SK-N-SH treated with all-trans-retinoic acid at 6 μM for 48 hours (cell line): ENCODE results near the gene DDHD1.

Experiments used
- ARNTL ChIP-seq: fragments of 450-650 bp; formaldehyde crosslinking; IDR thresholded peaks from 2 replicates; pipeline ENCODE4 v1.5.0; 2020; ENCODE audit warnings: low read depth, mild to moderate bottlenecking, moderate library complexity, borderline replicate concordance
- CREB5 ChIP-seq: fragments of 250-450 bp; sonication (Bioruptor Pico); IDR thresholded peaks from 2 replicates; pipeline ENCODE4 v1.5.1; 2020; ENCODE audit warnings: low read depth, mild to moderate bottlenecking, moderate library complexity
- CSDC2 ChIP-seq: fragments of 250-450 bp; sonication (Bioruptor Pico); IDR thresholded peaks from 2 replicates; pipeline ENCODE4 v1.5.0; 2020; ENCODE audit warnings: mild to moderate bottlenecking, moderate library complexity
- GLIS3 ChIP-seq: fragments of 250-450 bp; sonication (Bioruptor Pico); IDR thresholded peaks from 2 replicates; pipeline ENCODE4 v1.5.0; 2020; ENCODE audit warnings: mild to moderate bottlenecking, moderate library complexity
- ISL1 ChIP-seq: fragments of 250-450 bp; sonication (Bioruptor Pico); IDR thresholded peaks from 2 replicates; pipeline ENCODE4 v2.1.2; 2022; ENCODE audit warnings: mild to moderate bottlenecking, moderate library complexity
- OSR1 ChIP-seq: fragments of 250-450 bp; sonication (Bioruptor Pico); IDR thresholded peaks from 2 replicates; pipeline ENCODE4 v1.8.0; 2022; ENCODE audit warnings: moderate library complexity, mild to moderate bottlenecking, inconsistent platforms
- RARB ChIP-seq: fragments of 250-450 bp; sonication (Bioruptor Pico); IDR thresholded peaks from 2 replicates; pipeline ENCODE4 v1.8.0; 2021; ENCODE audit warnings: mild to moderate bottlenecking, moderate library complexity
- SNAI2 ChIP-seq: fragments of 250-450 bp; sonication (Bioruptor Pico); IDR thresholded peaks from 2 replicates; pipeline ENCODE4 v1.5.0; 2020; ENCODE audit warnings: mild to moderate bottlenecking, moderate library complexity
- TSHZ2 ChIP-seq: fragments of 250-450 bp; sonication (Bioruptor Pico); IDR thresholded peaks from 2 replicates; pipeline ENCODE4 v1.5.0; 2020; ENCODE audit warnings: mild to moderate bottlenecking, moderate library complexity
- ZFP30 ChIP-seq: fragments of 450-650 bp; formaldehyde crosslinking; IDR thresholded peaks from 2 replicates; pipeline ENCODE4 v1.5.0; 2022; ENCODE audit warnings: mild to moderate bottlenecking, moderate library complexity
- ZNF565 ChIP-seq: fragments of 450-650 bp; formaldehyde crosslinking; conservative IDR thresholded peaks from 2 replicates; pipeline ENCODE4 v1.5.0; 2020; ENCODE audit warnings: low read depth, mild to moderate bottlenecking, moderate library complexity
- ZNF70 ChIP-seq: fragments of 450-650 bp; formaldehyde crosslinking; IDR thresholded peaks from 2 replicates; pipeline ENCODE4 v1.5.0; 2020; ENCODE audit warnings: mild to moderate bottlenecking, moderate library complexity

- TF ChIP-seq ZFP30, result no peak
- no peak for TF ChIP-seq ZNF70 (CRISPR knock-in tag)
- TF ChIP-seq SNAI2 (CRISPR knock-in tag), result no peak
- TF ChIP-seq ARNTL (CRISPR knock-in tag), result no peak
- TF ChIP-seq GLIS3 (CRISPR knock-in tag), result no peak
- TF ChIP-seq RARB (CRISPR knock-in tag), result no peak
- TF ChIP-seq ZNF565 (CRISPR knock-in tag), result no peak
- no peak for TF ChIP-seq ISL1 (CRISPR knock-in tag)
- TF ChIP-seq CREB5 (CRISPR knock-in tag), result no peak
- TF ChIP-seq TSHZ2, result no peak
- no peak for TF ChIP-seq OSR1 (CRISPR knock-in tag)
- no peak for TF ChIP-seq CSDC2 (CRISPR knock-in tag)
Measured at GRCh38 chr14:53180272-53181221, 27.4 kb upstream of the DDHD1 start.
